Activated T-cell treated with anti-CD3 and anti-CD28 coated beads for 24 hours (primary cell): Measurements from ENCODE around the gene KCTD1.
"Not testable (repeated sequence)": the region's sequence is repeated elsewhere in the genome, so short reads cannot be mapped to it uniquely, and the experiment has no call there.

Source experiments
- DNase-seq: peaks from one replicate; pipeline ENCODE4 v3.0.0-alpha.2; 2020; ENCODE audit warnings: low read depth

KCTD1 gene

DNA sequence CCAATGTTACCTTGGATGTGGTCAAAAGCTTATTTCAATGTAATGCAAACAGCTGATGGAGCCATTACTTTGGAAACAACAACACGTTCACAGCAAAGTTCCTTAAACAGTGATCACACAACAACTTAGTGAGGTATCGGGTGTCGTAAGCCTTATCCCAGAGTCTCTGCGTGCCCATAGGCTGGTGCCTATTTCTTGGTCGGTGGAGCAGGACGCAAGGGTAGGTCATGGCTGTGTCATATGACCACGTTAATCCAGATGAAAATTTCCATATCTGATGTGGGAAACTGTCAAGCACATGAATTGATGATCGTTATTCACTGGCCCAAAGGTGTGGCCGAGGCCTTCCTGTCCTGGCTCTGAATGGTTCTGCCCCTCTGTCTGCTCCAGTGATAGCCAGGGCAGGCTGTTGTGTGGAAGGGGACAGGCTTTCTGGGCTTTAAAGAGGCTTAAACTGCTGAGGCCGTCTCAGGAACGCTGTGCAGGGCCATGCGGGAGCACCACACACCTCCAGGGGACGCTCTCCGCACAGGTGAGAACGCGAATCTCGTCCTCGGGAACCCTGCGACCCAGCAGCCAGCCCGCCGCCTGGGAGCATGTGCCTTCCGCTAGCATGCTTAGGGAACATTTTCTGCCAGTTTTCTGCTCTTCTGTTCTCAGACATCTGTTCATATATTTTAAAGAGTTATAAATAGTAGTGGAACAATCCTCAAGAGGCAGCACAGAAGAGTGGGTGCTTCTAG lies 90.6 kb downstream of the KCTD1 start:
- no peak for DNase-seq

DNA sequence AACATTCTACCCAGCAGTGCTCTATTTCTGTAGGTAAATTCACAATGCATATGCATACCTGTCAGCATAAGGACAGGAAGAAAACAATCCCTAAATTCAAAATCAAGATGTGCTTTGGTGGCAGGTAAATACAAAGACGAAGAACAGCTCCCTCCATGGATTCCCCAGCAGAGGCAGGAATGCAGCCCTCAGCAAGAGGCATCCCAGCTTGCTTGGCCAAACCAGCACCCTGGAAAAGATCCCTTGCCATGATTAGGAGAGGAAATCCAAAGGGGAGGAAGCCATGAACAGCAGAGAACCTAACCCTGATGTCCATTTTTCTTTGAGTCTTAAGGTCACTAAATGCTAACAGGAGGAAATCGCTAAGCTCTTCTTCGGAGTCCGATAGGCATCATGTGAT lies 91.2 kb downstream of the KCTD1 start:
- no peak for DNase-seq

DNA sequence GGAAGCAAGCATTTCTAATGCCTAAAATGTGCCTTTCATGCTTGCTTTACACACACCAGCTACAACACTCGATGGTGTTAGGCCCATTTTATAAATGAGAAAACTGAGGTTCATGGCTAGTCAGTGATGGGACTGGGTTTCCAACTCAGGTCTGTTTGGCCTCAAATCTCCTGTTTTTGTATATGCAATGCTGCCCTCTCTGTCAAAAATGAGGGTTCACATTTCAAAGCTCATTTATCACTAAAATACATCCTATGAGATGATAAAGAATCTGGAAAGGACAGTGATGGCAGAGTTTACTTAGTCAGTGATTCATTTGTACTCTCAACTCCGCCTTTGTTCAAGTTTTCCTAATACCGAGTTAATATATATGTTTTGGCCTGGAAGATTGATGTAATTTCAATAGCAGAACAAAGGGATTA lies 92.3 kb downstream of the KCTD1 start:
- no peak for DNase-seq

DNA sequence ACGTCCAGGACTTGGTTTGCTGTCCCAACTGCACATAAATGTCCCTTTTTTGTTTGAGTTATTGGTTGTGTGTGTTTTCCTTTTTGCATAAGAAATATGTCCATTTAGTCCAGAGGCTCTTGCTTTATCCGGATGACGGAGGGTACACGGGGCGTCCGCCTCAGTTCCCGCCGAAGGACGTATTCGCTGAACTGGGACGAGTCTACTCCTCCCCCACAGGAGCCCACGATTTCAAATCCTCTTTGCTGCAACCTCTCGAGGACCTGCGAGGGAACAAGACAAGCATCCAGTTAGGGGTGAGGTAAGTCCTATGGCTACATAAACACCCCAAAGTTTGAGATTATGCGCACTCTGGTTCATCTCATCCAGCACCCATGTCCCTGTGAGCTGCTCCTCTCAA lies 92.7 kb downstream of the KCTD1 start:
- DNase-seq = no peak

DNA sequence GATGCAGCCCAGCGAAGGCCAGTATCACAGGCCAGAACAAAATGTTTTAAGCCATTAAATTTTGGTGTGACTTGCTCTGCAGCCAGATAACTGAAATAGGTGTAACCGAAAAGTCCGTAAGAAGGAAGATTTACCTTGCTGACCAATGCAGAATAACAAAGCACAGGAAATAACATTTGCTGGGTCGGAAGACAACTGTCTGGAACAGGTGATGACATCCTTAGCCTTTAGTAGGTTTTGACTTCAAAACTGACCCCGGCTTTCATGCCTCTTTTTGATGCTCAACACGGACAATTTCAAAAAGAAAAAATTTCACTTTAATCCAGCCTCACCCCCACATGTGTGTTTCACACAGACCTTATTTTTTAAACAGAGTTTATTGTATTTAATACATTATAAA lies 93.7 kb downstream of the KCTD1 start:
- no peak for DNase-seq

DNA sequence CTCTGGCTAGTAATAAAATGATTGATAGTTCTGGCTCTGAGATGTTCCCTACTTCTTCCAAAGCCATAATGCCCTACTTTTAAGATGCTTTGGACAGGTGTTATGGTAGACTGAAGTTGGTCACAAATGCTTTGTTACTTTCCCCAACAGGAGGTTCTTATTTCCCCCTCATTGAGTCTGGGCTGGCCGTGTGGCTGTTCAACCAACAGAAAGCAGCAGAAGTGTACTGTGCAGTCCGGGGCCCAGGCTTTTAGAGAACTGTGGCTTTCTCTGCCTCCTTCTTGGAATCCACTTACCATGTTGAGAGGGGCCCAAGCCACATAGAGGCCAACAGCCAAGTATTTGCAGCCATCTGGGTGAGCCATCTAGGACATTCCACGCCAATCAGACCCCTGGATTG lies 94.2 kb downstream of the KCTD1 start:
- no peak for DNase-seq

DNA sequence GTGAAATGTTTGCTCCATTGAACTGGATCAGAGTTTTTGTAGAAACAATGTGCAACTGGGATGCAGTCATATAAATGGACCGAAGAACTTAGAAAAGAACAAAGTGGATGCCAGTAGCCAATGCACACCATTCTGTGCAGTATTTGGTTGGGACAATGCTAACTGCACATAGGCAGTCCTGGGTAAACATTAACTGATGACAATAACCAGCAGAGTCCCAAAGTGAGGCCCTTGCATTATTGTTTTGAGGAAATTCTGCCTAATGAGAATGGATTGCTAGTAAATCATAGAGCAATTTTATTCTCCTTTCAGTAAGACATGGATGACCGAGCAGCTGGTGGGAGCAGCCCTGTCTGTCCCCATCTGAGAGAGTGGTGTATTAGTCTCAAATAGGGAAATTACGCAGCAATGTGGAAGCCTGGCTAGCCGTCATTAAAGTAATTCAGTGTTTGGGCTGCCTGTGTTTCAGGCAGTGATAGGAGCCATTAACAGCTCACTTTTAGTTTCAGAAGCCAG lies 94.9 kb downstream of the KCTD1 start:
- DNase-seq = no peak

DNA sequence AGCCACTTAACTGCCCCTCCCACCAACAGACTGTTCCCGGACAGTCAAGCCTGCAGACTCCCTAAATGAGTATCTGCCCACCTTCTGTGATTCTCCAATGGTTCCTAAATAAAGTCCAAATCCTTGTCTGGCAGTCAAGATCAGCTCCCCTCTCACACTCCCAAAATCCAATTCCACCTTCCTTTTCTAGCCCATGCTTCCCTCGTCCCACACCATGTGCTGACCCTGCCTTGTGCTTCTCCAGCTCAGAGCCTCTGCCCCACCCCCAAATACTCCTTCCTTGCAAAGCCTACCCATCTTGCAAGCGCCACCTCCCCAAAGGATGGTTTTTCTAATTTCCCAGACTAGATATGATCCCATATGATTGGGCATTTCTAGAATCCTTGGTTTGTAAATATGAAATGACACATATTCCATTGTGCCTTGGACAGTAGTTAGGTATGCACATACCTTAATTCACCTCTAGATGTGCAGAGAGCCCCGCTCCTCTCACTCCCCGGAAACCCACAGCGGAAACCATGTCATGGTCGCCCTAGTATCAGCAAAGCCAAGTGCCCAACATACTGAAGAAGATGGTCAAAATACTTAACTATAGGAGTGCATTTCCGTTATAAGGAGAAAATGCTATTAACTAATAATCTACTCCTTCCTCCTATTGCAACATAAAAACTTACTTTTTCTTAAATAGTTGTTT lies 97.2 kb downstream of the KCTD1 start:
- DNase-seq = no peak

DNA sequence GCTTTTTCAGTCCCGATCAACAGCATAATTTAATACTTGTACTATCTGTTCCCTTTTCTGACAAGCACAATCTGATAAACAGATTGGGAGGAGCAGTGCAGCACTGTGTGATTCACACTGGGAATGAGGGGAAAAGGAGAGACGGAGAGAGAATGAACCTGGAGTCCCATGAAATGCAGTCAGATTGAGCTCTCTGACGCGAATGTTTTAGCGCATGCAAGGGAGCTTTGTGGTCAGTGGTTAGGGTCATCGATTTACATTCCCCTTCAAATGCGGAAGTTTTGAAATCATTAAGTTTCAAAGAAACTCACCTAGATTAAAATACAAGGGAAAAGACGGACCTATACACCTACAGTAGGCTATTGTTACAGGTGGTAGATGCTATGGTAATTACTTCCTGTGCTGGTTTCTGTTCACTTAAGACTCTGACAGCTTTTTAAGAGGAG lies 99.6 kb downstream of the KCTD1 start:
- no peak for DNase-seq

DNA sequence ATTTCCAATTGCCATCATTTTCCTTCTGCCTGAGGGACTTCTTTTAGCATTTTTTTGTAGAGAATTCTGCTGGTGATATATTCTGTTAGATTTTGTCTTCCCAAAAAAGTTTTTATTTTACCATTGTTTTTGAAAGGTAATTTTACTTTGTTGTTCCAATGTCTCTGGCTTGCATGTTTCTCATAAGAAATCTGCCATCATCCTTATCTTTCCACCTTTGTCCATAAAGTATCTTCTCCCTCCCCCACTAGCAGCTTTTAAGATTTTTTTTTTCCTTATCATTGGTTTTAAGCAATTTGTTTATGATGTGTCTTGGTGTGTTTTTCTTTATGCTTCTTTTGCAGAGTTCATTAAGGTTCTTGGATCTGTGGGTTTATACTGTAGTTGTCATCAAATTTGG lies 104.5 kb downstream of the KCTD1 start:
- DNase-seq = no peak

DNA sequence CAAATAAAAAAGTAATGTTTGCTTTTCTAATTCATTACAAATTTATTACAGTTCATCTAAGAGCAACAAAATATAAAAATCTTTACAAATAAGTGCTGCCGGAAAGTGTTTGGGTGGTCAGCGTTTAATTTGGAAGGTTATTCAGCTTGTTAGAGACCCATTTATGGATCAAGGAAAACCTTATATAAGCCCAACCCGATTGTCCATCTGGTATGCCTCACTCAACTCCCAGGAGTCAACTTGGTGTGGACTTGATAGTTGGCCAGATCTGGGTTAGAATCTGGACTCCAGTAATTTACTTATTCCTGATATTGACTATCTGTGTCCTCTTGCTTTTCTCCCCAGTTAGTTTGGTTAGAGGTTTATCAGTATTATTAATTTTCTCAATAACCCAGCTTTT lies 106.2 kb downstream of the KCTD1 start:
- DNase-seq = no peak

DNA sequence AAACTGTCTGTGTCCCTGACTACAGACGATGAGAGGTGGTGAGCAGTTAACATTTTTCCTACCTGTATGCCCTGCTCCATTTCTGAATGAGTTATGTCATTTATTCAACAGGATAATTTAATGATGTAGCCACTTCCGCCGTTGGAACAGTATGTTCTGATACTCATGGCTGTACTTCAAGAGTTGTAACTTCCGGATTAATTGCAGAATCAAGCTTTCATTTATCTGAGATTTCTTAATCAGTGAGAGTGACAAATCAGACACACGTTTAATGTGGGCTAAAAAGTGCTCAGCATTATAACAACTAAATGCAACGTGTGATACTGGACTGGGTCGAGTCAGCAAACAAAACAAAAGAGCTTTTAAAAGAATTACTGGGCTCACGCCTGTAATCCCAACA lies 107.7 kb downstream of the KCTD1 start:
- no peak for DNase-seq

DNA sequence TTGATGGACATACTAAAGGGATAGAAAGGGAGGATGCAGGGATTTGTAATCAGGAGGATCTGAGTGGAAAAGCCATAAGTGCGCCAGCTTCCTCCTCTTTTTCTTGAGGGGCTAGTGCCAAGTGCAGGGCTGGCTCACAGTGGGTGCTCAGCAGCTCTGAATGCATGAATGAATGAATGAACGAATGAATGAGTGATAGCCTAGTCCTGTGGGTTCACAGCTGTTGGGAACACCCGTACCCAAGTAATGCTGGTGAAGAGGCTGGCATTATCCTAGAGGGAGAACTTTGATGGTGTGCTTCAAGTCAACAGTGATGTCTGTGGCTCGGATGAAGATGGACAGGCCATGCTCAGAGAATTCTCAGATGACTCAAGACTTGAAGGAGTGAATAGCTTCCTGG lies 108.8 kb downstream of the KCTD1 start:
- DNase-seq = no peak

DNA sequence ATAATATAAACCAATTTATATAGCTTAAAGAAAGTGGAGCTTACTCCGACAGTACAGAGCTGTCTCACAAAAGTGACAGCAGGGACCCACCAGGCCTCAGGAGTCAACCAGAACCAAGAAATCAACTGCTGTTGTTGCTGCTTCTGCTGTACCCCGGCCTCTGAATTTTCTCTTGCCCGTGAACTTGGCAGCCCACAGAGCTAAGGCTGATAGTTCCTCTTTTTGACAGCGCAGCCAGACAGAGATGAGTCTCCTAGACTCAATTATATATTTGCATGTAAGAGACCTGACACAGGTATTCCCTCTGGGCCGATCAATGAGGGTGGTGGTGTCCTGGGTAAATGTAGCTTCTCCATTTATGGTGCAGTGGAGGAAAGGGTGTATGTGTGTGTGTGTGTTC lies 109.4 kb downstream of the KCTD1 start:
- no peak for DNase-seq

DNA sequence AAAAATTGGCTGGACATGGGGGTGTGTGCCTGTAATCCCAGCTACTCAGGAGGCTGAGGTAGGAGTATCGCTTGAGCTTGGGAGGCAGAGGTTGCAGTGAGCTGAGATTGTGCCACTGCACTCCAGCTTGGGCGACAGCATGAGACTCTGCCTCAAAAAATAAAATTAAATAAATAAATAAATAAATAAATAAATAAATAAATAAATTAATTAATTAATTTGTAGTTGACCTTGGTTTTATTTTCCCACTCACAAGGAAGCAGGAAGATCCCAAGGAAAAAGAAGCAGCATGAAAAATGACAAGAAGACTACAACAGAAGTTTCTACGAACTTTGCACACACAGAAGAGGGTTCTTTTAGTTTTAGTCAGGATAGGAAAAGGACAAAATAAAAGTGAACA lies 110.7 kb downstream of the KCTD1 start:
- not testable (repeated sequence) for DNase-seq

DNA sequence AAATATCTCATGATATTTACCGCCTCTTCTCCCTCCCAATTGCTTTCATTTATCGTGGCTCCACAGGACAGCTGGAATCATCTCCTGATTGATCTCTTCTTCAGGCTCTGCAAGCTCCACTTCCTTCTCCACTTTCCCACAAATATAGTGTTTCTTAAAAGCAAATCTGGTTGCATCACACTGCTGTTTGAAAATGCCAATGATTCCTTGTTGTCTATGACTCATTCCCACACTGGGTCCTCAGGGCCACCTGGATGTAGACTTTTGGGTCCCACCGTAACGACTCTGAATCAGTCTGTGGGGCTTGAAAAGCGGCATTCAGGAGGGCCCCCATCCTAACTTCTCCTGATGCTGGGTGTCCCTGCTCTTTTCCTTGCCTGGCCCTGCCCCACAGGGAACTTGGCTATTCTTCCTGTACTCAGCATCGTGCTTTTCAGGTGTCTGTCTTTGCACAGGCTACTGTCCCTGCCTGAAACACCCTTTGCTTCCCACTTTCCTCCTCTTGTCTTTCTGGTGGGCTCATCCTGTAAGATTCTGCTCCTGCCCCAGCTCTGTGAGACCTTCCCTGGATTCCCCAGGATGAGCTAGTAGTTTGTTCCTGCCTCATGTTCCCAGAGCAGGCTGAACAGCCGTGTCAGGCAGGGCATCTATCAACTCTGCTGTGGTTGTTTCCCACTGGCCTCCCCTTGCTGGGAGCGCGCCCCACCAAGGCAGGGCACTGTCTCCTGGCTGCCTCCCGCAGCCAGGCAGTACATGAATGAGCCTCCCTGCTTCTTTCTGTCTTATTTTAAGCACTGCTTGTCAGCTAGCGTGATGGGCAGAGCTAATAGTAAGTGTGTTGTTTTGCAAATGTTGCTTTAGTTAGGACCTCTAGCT lies 111.9 kb downstream of the KCTD1 start:
- DNase-seq = no peak

DNA sequence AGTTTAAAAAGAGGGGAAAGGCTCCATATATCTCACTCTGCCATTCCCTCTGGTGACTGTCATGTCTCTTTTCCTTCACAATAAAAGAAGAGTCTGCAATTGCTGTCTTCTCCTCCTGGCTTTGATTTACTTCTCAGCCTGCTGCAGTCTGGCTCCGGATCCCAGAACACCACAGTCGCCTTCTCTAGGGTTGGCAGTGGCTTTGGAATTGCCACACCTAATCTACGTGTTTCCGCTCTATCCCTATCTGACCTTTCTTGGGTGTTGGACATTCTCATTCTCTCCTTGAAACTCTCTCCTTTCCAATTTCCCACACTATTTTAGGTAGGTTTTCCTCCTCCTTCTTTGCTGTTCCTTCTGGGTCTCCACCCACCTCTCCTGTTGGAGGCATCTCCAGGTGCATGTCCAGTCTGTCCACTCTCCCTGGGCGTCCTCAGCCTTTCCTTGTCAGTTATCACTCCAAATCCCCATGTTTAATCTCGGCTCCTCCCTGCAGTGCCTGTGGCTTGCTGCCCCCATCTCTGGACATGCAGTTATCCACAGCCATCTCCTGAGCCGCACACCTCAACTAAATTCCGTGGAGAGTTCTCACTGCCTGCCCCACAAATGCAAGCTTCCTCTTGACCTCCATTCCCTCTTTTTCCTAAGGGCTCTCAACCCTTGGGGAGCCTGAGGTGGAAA lies 112.8 kb downstream of the KCTD1 start:
- DNase-seq = no peak

DNA sequence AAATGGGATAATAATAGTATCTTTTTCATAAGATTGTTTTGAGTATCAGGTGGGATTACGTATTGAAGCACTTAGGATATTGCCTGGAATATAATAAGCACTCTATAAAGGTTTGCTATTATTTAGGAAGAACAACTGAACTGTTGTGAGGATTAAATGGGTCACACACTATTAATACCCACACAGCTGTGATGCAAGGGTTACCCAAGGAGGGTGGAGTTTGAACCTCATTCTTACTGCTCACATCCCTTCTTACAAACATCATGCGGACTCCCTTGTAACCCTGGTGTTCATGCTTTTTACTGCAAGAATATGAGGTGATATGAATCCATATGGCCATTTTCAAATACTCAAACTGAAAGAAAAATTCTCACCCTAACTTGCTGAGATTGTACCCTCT lies 113.5 kb downstream of the KCTD1 start:
- DNase-seq = no peak

DNA sequence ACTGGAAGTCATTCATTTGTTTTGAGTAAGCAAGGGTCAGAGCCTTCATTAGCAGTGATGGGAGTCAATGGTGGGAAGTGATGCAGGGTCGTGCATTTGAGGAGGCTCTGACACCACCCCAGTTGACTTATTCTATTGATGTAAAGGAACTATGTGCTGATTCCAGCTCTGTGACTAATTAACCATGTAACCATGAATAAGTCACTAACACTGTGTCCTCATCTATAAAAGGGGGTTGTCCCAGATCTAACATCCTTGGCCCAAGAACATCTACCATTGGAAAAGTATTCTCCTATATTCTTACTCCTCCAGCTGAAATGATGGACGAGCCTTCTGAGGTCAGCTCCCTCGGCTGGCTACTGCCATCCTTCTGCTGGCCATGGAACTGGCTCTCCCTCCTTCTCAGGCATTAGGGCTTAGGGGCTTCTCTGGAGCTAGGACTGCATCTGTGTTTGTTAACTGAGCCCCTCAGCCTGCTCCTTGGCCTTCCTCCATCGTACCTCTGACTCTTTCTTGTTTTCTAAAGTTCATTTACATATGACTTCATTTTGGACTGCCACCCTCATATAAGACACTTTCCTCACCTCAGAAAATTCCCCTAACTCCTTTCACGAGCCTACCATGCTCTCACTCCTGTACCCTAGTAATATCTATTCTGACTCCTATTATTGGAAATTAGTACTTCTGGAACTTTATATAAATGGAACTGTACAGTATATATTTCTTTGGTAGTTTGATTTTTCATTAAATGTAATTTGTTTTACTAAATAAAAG lies 115.5 kb downstream of the KCTD1 start:
- no peak for DNase-seq

DNA sequence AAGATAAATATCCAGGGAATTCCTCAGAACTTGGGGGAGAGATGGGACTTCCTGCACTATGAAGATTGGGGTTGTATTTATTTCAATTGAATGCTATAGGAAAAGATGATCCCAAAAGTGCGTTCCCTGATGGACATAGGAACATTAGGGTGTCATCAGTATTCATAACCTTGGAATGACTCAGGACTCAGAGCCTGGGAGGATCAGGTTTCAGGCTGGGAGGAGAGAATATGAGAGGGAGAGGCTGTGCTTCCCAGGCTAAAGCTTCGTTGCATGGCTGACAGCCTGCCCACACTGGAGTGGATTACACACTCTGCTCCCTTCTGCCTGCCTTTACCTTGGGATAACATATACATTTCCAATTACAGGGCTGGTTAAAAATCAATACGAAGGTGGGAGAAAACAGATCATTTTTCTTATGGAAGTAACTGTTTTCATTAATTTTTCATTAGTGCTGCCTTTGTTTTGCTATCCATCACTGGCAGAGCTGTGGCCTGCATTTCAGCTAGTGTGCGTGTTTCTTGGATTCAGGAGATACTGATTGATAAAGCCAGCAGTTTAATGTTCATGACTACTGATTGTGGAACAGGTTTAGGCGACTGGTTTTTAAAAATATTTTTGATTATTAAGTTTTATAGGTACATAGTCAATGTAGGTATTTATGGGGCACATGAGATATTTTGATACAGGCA lies 118.7 kb downstream of the KCTD1 start:
- no peak for DNase-seq

DNA sequence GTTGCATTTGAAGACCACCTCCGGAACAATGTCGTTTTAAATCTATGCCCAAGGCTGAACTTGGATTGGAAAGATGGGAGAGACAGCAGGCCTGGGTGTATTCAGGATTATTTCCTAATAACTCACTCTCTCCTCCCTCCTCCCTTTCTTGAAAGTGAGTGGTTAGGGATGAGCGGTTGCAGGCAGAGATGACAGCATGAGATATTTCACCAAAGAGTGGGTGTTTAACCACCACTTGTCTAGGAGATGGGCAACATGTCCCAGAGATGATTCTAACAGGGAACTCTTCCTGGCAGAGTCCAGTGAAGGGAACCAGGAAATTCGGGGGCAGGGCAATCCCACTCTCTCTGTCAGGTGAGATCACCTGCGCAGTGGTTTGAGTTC lies 123.2 kb downstream of the KCTD1 start:
- no peak for DNase-seq
